T47D (cell line): ENCODE results near the gene MYLK3.
A peak's percentile ranks its signal among the peaks of the same experiment; 100 is the strongest.

Experiments used
- DNase-seq, 2 experiments: peaks; one replicate each; pipeline versions ENCODE4 v3.0.0 to v3.0.0-alpha.2; 2011 to 2012; ENCODE audit warnings: low read depth in 1 of 2, low spot score in 1 of 2
- JUND ChIP-seq: IDR thresholded peaks from 2 replicates; pipeline ENCODE4 v1.6.1; 2012; ENCODE audit warnings: low read depth
- in situ Hi-C: cut with HindIII; loops from 2 replicates; pipeline ENCODE4 v1.10.0; 2016; ENCODE audit warnings: low sequenced_read_pairs, low pct_unique_long_range_greater_than_20kb

MYLK3 gene

GRCh38 chr16:46748775-46749705 is 896 bp upstream of the MYLK3 start:
- no peak for DNase-seq
- in situ Hi-C loops: no loop called here
- TF ChIP-seq JUND: no peak

GRCh38 chr16:46746821-46747776 is 1.0 kb downstream of the MYLK3 start:
- no peak for TF ChIP-seq JUND
- no peak for DNase-seq
- in situ Hi-C loops: no loop called here

- DNase-seq: no peak
- no peak for TF ChIP-seq JUND
- in situ Hi-C loops: no loop called here
These were observed 2.5 kb downstream of the MYLK3 start for GRCh38 chr16:46745617-46746016.

GRCh38 chr16:46743232-46743719 is 4.9 kb downstream of the MYLK3 start:
- no peak for TF ChIP-seq JUND
- in situ Hi-C loops: no loop called here
- DNase-seq: peak; percentile 56 to 79

GRCh38 chr16:46739934-46740333 is 8.2 kb downstream of the MYLK3 start:
- no peak for DNase-seq
- in situ Hi-C loops: no loop called here
- no peak for TF ChIP-seq JUND

GRCh38 chr16:46737621-46738214 is 10.4 kb downstream of the MYLK3 start:
- no peak for DNase-seq
- in situ Hi-C loops: no loop called here

GRCh38 chr16:46736695-46737094 is 11.4 kb downstream of the MYLK3 start:
- in situ Hi-C loops: no loop called here
- TF ChIP-seq JUND: no peak

More at GRCh38 chr16:46737621-46738214, 10.4 kb downstream of the MYLK3 start:
- TF ChIP-seq JUND: no peak

GRCh38 chr16:46733319-46733830 is 14.8 kb downstream of the MYLK3 start:
- DNase-seq: no peak
- no peak for TF ChIP-seq JUND
- in situ Hi-C loops: no loop called here

More at GRCh38 chr16:46736695-46737094, 11.4 kb downstream of the MYLK3 start:
- DNase-seq: no peak

- no peak for TF ChIP-seq JUND
These were observed 15.6 kb downstream of the MYLK3 start for GRCh38 chr16:46732561-46732960.

GRCh38 chr16:46731691-46732555 is 16.2 kb downstream of the MYLK3 start:
- TF ChIP-seq JUND: no peak
- in situ Hi-C loops: no loop called here
- no peak for DNase-seq

More at GRCh38 chr16:46732561-46732960, 15.6 kb downstream of the MYLK3 start:
- no peak for DNase-seq
- in situ Hi-C loops: no loop called here
